Liver (tissue), 9 donors: ENCODE measurements around the gene SELENOK. TPM values are rescaled to one million over a fixed set of nuclear protein-coding genes. Genes with fewer than 3 reads are reported as not detected.

Experiments used
- DNase-seq: peaks from one replicate; pipeline ENCODE4 v3.0.0-alpha.2; 2017; ENCODE audit warnings: low spot score
- H3K27ac ChIP-seq, 2 donors: one replicate each; pipeline ENCODE4 v1.7.0; 2013; ENCODE audit warnings: inconsistent platforms in 2 of 2, low read length in 2 of 2, control low read depth in 1 of 2, low read depth in 1 of 2, mild to moderate bottlenecking in 1 of 2
- H3K27me3 ChIP-seq, 4 donors: one replicate each; pipeline versions ENCODE4 v1.6.1 to v1.7.0; 2013; ENCODE audit warnings: low read length in 3 of 4, inconsistent platforms in 1 of 4, mild to moderate bottlenecking in 1 of 4, moderate library complexity in 1 of 4; ENCODE audit not compliant: control insufficient read depth in 4 of 4, insufficient read depth in 4 of 4
- H3K36me3 ChIP-seq, 4 donors: one replicate each; pipeline versions ENCODE4 v1.6.1 to v1.7.0; 2013; ENCODE audit warnings: low read length in 3 of 4, mild to moderate bottlenecking in 3 of 4, low read depth in 1 of 4, moderate library complexity in 1 of 4; ENCODE audit not compliant: control insufficient read depth in 4 of 4, insufficient read depth in 3 of 4
- H3K4me1 ChIP-seq, 4 donors: one replicate each; pipeline versions ENCODE4 v1.6.1 to v1.7.0; 2013; ENCODE audit warnings: low read length in 3 of 4, mild to moderate bottlenecking in 3 of 4, moderate library complexity in 1 of 4; ENCODE audit not compliant: control insufficient read depth in 4 of 4, insufficient read depth in 4 of 4
- H3K4me3 ChIP-seq, 3 donors: one replicate each; pipeline versions ENCODE4 v1.6.1 to v1.7.0; 2013; ENCODE audit warnings: low read length in 3 of 3, control low read depth in 1 of 3, low read depth in 1 of 3, mild to moderate bottlenecking in 1 of 3
- H3K9ac ChIP-seq, 2 donors: one replicate each; pipeline ENCODE4 v1.7.0; 2013; ENCODE audit warnings: low read length in 2 of 2, mild to moderate bottlenecking in 2 of 2, moderate library complexity in 2 of 2, control low read depth in 1 of 2, low read depth in 1 of 2
- H3K9me3 ChIP-seq, 4 donors: one replicate each; pipeline versions ENCODE4 v1.6.1 to v1.7.0; 2013; ENCODE audit warnings: low read length in 3 of 4; ENCODE audit not compliant: control insufficient read depth in 4 of 4
- ATF3 ChIP-seq: IDR thresholded peaks from 2 replicates; pipeline ENCODE4 v1.6.1; 2016; ENCODE audit warnings: antibody characterized with exemption
- EGR1 ChIP-seq, 2 donors: IDR thresholded peaks; 2 replicates each; pipeline ENCODE4 v1.6.1; 2016 to 2018; ENCODE audit warnings: antibody characterized with exemption in 2 of 2, low read depth in 2 of 2
- FOXA1 ChIP-seq: IDR thresholded peaks from 2 replicates; pipeline ENCODE4 v1.6.1; 2016; ENCODE audit warnings: antibody characterized with exemption
- FOXA2 ChIP-seq: IDR thresholded peaks from 2 replicates; pipeline ENCODE4 v1.6.1; 2016; ENCODE audit warnings: antibody characterized with exemption
- GABPA ChIP-seq, 2 donors: IDR thresholded peaks in 1 of 2; conservative IDR thresholded peaks in 1 of 2; 2 replicates each; pipeline ENCODE4 v1.6.1; 2016; ENCODE audit warnings: antibody characterized with exemption in 2 of 2, mild to moderate bottlenecking in 1 of 2, moderate library complexity in 1 of 2
- HNF4A ChIP-seq, 2 donors: conservative IDR thresholded peaks; 2 replicates each; pipeline ENCODE4 v1.6.1; 2016; ENCODE audit warnings: antibody characterized with exemption in 2 of 2, mild to moderate bottlenecking in 2 of 2
- HNF4G ChIP-seq: IDR thresholded peaks from 2 replicates; pipeline ENCODE4 v1.6.1; 2016; ENCODE audit warnings: antibody characterized with exemption
- JUND ChIP-seq, 2 donors: IDR thresholded peaks; 2 replicates each; pipeline ENCODE4 v1.6.1; 2016; ENCODE audit warnings: antibody characterized with exemption in 2 of 2
- MAX ChIP-seq: IDR thresholded peaks from 2 replicates; pipeline ENCODE4 v1.6.1; 2016; ENCODE audit warnings: antibody characterized with exemption
- RAD21 ChIP-seq, 2 donors: IDR thresholded peaks; 2 replicates each; pipeline ENCODE4 v1.6.1; 2016; ENCODE audit warnings: antibody characterized with exemption in 2 of 2, mild to moderate bottlenecking in 2 of 2
- REST ChIP-seq: IDR thresholded peaks from 2 replicates; pipeline ENCODE4 v1.6.1; 2016; ENCODE audit warnings: antibody characterized with exemption, mild to moderate bottlenecking
- RXRA ChIP-seq, 2 donors: IDR thresholded peaks; 2 replicates each; pipeline ENCODE4 v1.6.1; 2017 to 2018; ENCODE audit warnings: antibody characterized with exemption in 2 of 2, mild to moderate bottlenecking in 1 of 2
- SP1 ChIP-seq: IDR thresholded peaks from 2 replicates; pipeline ENCODE4 v1.6.1; 2018; ENCODE audit warnings: antibody characterized with exemption, mild to moderate bottlenecking
- YY1 ChIP-seq: IDR thresholded peaks from 2 replicates; pipeline ENCODE4 v1.6.1; 2016; ENCODE audit warnings: antibody characterized with exemption, mild to moderate bottlenecking
- WGBS: extraction: QIAGEN DNeasy Blood & Tissue Kit; methylation state at CpG from one replicate; pipeline ENCODE4 v1.1.7; 2013; 5-methylcytosine and 5-hydroxymethylcytosine counted together
- polyA plus RNA-seq, 2 donors: library from polyadenylated mRNA; stranded (reverse) in 1 of 2; unstranded in 1 of 2; fragments of 200-250 nt in 1 of 2; fragments of >200 nt in 1 of 2; fragmentation: Nextera tagmentation in 1 of 2; extraction: Ambion mirVana in 1 of 2; gene quantifications; one replicate each; pipeline versions ENCODE4 v1.2.1 to v1.2.3, GENCODE V29; 2013 to 2015
- total RNA-seq, 2 donors: library from RNA; depleted of rRNA; stranded (reverse); fragments of >200 nt; gene quantifications; one replicate each; pipeline ENCODE4 v1.2.3, GENCODE V29; 2014
- TF ChIP-seq, protein P1 (sequence below): fragments of 150-350 bp; IDR thresholded peaks from 2 replicates; pipeline ENCODE4 v1.5.1; 2017; ENCODE audit warnings: improper control_type of control experiment, low read depth, low read length; ENCODE audit not compliant: missing input control
- TF ChIP-seq, protein P2 (sequence below): IDR thresholded peaks from 2 replicates; pipeline ENCODE4 v1.6.1; 2016; ENCODE audit warnings: antibody characterized with exemption
- donor health status: healthy.
- donor health status: healthy.
- donor health status: healthy.
- donor health status: healthy.
- donor health status: healthy.

SELENOK gene
- total and polyA plus RNA-seq, 4 donors = 24.9 to 80.2 (median 38.8) TPM

DNA sequence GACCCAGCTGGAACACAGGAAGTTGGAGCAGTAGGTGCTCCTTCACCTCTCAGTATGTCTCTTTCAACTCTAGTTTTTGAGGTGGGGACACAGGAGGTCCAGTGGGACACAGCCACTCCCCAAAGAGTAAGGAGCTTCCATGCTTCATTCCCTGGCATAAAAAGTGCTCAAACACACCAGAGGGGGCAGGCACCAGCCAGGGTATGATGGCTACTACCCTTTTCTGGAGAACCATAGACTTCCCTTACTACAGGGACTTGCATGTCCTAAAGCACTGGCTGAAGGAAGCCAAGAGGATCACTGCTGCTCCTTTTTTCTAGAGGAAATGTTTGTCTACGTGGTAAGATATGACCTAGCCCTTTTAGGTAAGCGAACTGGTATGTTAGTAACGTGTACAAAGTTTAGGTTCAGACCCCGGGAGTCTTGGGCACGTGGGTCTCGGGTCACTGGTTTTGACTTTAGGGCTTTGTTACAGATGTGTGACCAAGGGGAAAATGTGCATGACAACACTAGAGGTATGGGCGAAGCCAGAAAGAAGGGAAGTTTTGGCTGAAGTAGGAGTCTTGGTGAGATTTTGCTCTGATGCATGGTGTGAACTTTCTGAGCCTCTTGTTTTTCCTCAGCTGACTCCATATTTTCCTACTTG lies 33.4 kb downstream of the SELENOK start (continued):
- TF ChIP-seq, protein P1, sequence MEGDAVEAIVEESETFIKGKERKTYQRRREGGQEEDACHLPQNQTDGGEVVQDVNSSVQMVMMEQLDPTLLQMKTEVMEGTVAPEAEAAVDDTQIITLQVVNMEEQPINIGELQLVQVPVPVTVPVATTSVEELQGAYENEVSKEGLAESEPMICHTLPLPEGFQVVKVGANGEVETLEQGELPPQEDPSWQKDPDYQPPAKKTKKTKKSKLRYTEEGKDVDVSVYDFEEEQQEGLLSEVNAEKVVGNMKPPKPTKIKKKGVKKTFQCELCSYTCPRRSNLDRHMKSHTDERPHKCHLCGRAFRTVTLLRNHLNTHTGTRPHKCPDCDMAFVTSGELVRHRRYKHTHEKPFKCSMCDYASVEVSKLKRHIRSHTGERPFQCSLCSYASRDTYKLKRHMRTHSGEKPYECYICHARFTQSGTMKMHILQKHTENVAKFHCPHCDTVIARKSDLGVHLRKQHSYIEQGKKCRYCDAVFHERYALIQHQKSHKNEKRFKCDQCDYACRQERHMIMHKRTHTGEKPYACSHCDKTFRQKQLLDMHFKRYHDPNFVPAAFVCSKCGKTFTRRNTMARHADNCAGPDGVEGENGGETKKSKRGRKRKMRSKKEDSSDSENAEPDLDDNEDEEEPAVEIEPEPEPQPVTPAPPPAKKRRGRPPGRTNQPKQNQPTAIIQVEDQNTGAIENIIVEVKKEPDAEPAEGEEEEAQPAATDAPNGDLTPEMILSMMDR = no peak
- TF ChIP-seq YY1 (no peak), SP1 (no peak), EGR1 (IDR thresholded peaks at IDR 0.05; ENCODE audit: low read depth in 2 of 2) (no peak), HNF4G (no peak)

GRCh38 chr3:53856964-53857363 lies 34.7 kb downstream of the SELENOK start:
- TF ChIP-seq, protein P2, sequence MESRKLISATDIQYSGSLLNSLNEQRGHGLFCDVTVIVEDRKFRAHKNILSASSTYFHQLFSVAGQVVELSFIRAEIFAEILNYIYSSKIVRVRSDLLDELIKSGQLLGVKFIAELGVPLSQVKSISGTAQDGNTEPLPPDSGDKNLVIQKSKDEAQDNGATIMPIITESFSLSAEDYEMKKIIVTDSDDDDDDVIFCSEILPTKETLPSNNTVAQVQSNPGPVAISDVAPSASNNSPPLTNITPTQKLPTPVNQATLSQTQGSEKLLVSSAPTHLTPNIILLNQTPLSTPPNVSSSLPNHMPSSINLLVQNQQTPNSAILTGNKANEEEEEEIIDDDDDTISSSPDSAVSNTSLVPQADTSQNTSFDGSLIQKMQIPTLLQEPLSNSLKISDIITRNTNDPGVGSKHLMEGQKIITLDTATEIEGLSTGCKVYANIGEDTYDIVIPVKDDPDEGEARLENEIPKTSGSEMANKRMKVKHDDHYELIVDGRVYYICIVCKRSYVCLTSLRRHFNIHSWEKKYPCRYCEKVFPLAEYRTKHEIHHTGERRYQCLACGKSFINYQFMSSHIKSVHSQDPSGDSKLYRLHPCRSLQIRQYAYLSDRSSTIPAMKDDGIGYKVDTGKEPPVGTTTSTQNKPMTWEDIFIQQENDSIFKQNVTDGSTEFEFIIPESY = no peak
- TF ChIP-seq RAD21 (IDR thresholded peaks at IDR 0.05) (no peak), HNF4A (conservative IDR thresholded peaks at IDR 0.05) (no peak), GABPA (IDR thresholded peaks at IDR 0.05 in 1 of 2, conservative IDR thresholded peaks at IDR 0.05 in 1 of 2) (no peak), REST (no peak), EGR1 (IDR thresholded peaks at IDR 0.05; ENCODE audit: low read depth in 2 of 2) (no peak), JUND (IDR thresholded peaks at IDR 0.05) (no peak), HNF4G (no peak), ATF3 (no peak), FOXA1 (no peak), SP1 (no peak), YY1 (no peak), MAX (no peak), RXRA (IDR thresholded peaks at IDR 0.05) (no peak), FOXA2 (no peak)
- TF ChIP-seq, protein P1 = no peak
- H3K9ac ChIP-seq = no peak overlapping the region

More at GRCh38 chr3:53856964-53857363, 34.7 kb downstream of the SELENOK start:
- Histone ChIP-seq H3K9me3 (no peaks in the 10 kb centered on the region), H3K27ac (no peak overlapping the region), H3K27me3 (no peaks in the 10 kb centered on the region), H3K4me3 (no peak overlapping the region), H3K4me1 (peaks cover 0 to 6% (median 3%) of the 10 kb centered on the region in 4 donors), H3K36me3 (peaks cover 2 to 25% (median 13%) of the 10 kb centered on the region in 4 donors)
- DNase-seq = no peak
- WGBS = 89% methylated on average over 7 of the region's 7 CpGs
